WTC11 (cell line): ENCODE results near the gene ECSCR. TPM values are rescaled to one million over a fixed set of nuclear protein-coding genes. Genes with fewer than 3 reads are reported as not detected.

ENCODE experiments used
- ATAC-seq: fragments of 200-7000 bp; cut with Tn5 transposase; 2 replicates; pipeline ENCODE4 v1.10.0; 2021; ENCODE audit warnings: mild to moderate bottlenecking, moderate library complexity
- CTCF ChIA-PET: fragments of 300-600 bp; sonication (Branson Sonifier 250); formaldehyde crosslinking; loops from one replicate; lab custom pipeline; 2021; ENCODE audit warnings: antibody characterized with exemption; lab: Charles Lee
- POLR2A ChIA-PET: fragments of 350-600 bp; sonication (Branson Sonifier 250); formaldehyde crosslinking; loops from one replicate; lab custom pipeline; 2021; ENCODE audit warnings: antibody characterized with exemption; lab: Charles Lee
- DNase-seq: peaks from one replicate; pipeline ENCODE4 v3.0.0; 2021; ENCODE audit warnings: low spot score
- H3K27ac Mint-ChIP-seq: 2 replicates; pipeline ENCODE4 v1.8.0; 2021; ENCODE audit warnings: mixed read lengths
- H3K27me3 Mint-ChIP-seq: 2 replicates; pipeline ENCODE4 v1.8.0; 2021; ENCODE audit warnings: low read depth, mild to moderate bottlenecking, moderate library complexity, mixed read lengths
- H3K36me3 Mint-ChIP-seq: 2 replicates; pipeline ENCODE4 v1.8.0; 2021; ENCODE audit warnings: mixed read lengths
- H3K4me1 Mint-ChIP-seq: 2 replicates; pipeline ENCODE4 v1.8.0; 2022; ENCODE audit warnings: mixed read lengths
- H3K4me3 Mint-ChIP-seq: 2 replicates; pipeline ENCODE4 v1.8.0; 2021; ENCODE audit warnings: mild to moderate bottlenecking, moderate library complexity, mixed read lengths
- H3K9me3 Mint-ChIP-seq: 2 replicates; pipeline ENCODE4 v1.8.0; 2021; ENCODE audit warnings: mixed read lengths
- EMX1 ChIP-seq: fragments of 250-450 bp; sonication (Bioruptor Pico); IDR thresholded peaks from 2 replicates; pipeline ENCODE4 v1.8.0; 2021; ENCODE audit warnings: mild to moderate bottlenecking
- FOXJ3 ChIP-seq: sonication (generic); formaldehyde crosslinking; IDR thresholded peaks from 2 replicates; pipeline ENCODE4 v1.9.0; 2021; ENCODE audit warnings: missing genetic modification reagents, mild to moderate bottlenecking, borderline replicate concordance
- GTF2I ChIP-seq: fragments of 250-450 bp; sonication (Bioruptor Pico); conservative IDR thresholded peaks from 2 replicates; pipeline ENCODE4 v1.4.0; 2021; ENCODE audit warnings: mild to moderate bottlenecking
- HMGA2 ChIP-seq: fragments of 250-450 bp; sonication (Bioruptor Pico); IDR thresholded peaks from 2 replicates; pipeline ENCODE4 v1.4.0; 2021; ENCODE audit warnings: mild to moderate bottlenecking, moderate library complexity
- NR3C1 ChIP-seq: sonication (generic); formaldehyde crosslinking; conservative IDR thresholded peaks from 2 replicates; pipeline ENCODE4 v1.8.1; 2023; ENCODE audit warnings: low read depth, mild to moderate bottlenecking, missing genetic modification reagents
- OVOL2 ChIP-seq: fragments of 250-450 bp; sonication (Bioruptor Pico); IDR thresholded peaks from 2 replicates; pipeline ENCODE4 v1.9.0; 2021; ENCODE audit warnings: mild to moderate bottlenecking, borderline replicate concordance
- RELA ChIP-seq: sonication (generic); formaldehyde crosslinking; IDR thresholded peaks from 2 replicates; pipeline ENCODE4 v1.8.1; 2022; ENCODE audit warnings: missing genetic modification reagents, mild to moderate bottlenecking, borderline replicate concordance
- RORB ChIP-seq: fragments of 250-450 bp; sonication (Bioruptor Pico); IDR thresholded peaks from 2 replicates; pipeline ENCODE4 v1.9.0; 2021; ENCODE audit warnings: mild to moderate bottlenecking
- SMAD4 ChIP-seq: sonication (generic); formaldehyde crosslinking; IDR thresholded peaks from 2 replicates; pipeline ENCODE4 v1.8.0; 2022; ENCODE audit warnings: mild to moderate bottlenecking, missing genetic modification reagents
- TEAD4 ChIP-seq: sonication (generic); formaldehyde crosslinking; IDR thresholded peaks from 2 replicates; pipeline ENCODE4 v1.8.0; 2022; ENCODE audit warnings: mild to moderate bottlenecking, missing genetic modification reagents
- TP53 ChIP-seq: sonication (generic); formaldehyde crosslinking; IDR thresholded peaks from 2 replicates; pipeline ENCODE4 v1.8.1; 2023; ENCODE audit warnings: mild to moderate bottlenecking, missing genetic modification reagents
- ZBTB21 ChIP-seq: sonication (generic); formaldehyde crosslinking; IDR thresholded peaks from 2 replicates; pipeline ENCODE4 v1.8.1; 2023; ENCODE audit warnings: mild to moderate bottlenecking, missing genetic modification reagents, borderline replicate concordance
- ZNF396 ChIP-seq: fragments of 250-450 bp; sonication (Bioruptor Pico); IDR thresholded peaks from 2 replicates; pipeline ENCODE4 v1.8.0; 2021; ENCODE audit warnings: mild to moderate bottlenecking, moderate library complexity, borderline replicate concordance
- ZNF425 ChIP-seq: fragments of 250-450 bp; sonication (Bioruptor Pico); conservative IDR thresholded peaks from 2 replicates; pipeline ENCODE4 v1.9.0; 2021; ENCODE audit warnings: mild to moderate bottlenecking
- total RNA-seq: library from RNA; stranded (reverse); gene quantifications from 3 replicates; pipeline ENCODE4 v1.2.3, GENCODE V29; 2021
- TF ChIP-seq, protein P1 (sequence below): sonication (generic); formaldehyde crosslinking; IDR thresholded peaks from 2 replicates; pipeline ENCODE4 v1.8.1; 2023; ENCODE audit warnings: mild to moderate bottlenecking, missing genetic modification reagents, moderate library complexity
- TF ChIP-seq, protein P2 (sequence below): sonication (generic); formaldehyde crosslinking; IDR thresholded peaks from 2 replicates; pipeline ENCODE4 v1.8.1; 2022; ENCODE audit warnings: mild to moderate bottlenecking, moderate library complexity, missing genetic modification reagents
- TF ChIP-seq, protein P3 (sequence below): sonication (generic); formaldehyde crosslinking; IDR thresholded peaks from 2 replicates; pipeline ENCODE4 v1.8.1; 2022; ENCODE audit warnings: low read depth, mild to moderate bottlenecking, moderate library complexity, missing genetic modification reagents, borderline replicate concordance
- TF ChIP-seq, protein P4 (sequence below): fragments of 200-600 bp; IDR thresholded peaks from 2 replicates; pipeline ENCODE4 v1.8.0; 2022; ENCODE audit warnings: antibody characterized with exemption

Gene ECSCR
- total RNA-seq, 1 experiment from 2014 or later: 2.7 TPM

DNA sequence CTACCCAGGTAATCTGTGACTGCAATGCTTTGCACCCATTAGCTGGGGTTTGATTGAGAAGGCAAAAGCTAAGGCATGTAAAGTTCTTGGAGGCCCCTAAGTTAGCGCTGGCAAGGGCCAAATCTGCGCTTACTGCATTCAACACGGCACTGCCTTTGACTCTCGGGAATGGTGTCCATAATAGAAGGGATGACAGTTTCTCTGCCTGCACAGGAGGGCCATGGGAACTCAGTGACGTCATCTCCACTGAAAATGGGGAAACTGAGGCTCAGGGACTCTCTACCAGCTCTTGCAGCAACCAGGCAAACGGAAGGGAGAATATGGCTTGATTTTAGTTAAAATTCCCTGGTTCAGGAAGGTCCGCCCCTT lies 59.1 kb downstream of the ECSCR start:
- peaks cover 16% of the 10 kb centered on the region for H3K4me1 Mint-ChIP-seq
- H3K36me3 Mint-ChIP-seq: peaks cover 12% of the 10 kb centered on the region
- no peak for DNase-seq
- TF ChIP-seq, protein P1, sequence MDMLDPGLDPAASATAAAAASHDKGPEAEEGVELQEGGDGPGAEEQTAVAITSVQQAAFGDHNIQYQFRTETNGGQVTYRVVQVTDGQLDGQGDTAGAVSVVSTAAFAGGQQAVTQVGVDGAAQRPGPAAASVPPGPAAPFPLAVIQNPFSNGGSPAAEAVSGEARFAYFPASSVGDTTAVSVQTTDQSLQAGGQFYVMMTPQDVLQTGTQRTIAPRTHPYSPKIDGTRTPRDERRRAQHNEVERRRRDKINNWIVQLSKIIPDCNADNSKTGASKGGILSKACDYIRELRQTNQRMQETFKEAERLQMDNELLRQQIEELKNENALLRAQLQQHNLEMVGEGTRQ (CRISPR knock-in tag): no peak
- TF ChIP-seq EMX1 (no peak), ZNF396 (CRISPR knock-in tag) (no peak), ZBTB21 (CRISPR knock-in tag) (no peak), OVOL2 (CRISPR knock-in tag) (no peak), NR3C1 (CRISPR knock-in tag) (no peak), RORB (no peak), HMGA2 (CRISPR knock-in tag) (no peak), FOXJ3 (no peak), RELA (no peak)
- TF ChIP-seq, protein P2, sequence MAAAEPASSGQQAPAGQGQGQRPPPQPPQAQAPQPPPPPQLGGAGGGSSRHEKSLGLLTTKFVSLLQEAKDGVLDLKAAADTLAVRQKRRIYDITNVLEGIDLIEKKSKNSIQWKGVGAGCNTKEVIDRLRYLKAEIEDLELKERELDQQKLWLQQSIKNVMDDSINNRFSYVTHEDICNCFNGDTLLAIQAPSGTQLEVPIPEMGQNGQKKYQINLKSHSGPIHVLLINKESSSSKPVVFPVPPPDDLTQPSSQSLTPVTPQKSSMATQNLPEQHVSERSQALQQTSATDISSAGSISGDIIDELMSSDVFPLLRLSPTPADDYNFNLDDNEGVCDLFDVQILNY: no peak
- TF ChIP-seq, protein P3, sequence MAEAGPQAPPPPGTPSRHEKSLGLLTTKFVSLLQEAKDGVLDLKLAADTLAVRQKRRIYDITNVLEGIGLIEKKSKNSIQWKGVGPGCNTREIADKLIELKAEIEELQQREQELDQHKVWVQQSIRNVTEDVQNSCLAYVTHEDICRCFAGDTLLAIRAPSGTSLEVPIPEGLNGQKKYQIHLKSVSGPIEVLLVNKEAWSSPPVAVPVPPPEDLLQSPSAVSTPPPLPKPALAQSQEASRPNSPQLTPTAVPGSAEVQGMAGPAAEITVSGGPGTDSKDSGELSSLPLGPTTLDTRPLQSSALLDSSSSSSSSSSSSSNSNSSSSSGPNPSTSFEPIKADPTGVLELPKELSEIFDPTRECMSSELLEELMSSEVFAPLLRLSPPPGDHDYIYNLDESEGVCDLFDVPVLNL: no peak
- CTCF ChIA-PET: interaction anchor here (0.9 to 3.4 kb wide), 12 partner anchors 11 to 372 kb away, joined by 3 to 31 read pairs (median 4); partner anchors contain the start of genes CXXC5, DNAJC18, PROB1 and SLC23A1
- peak overlapping the region; percentile 94 for H3K4me3 Mint-ChIP-seq
- ATAC-seq: no peak
- POLR2A ChIA-PET: interaction anchor here (1.0 to 1.5 kb wide), 4 partner anchors 8 to 130 kb away, joined by 3 to 4 read pairs (median 4); partner anchors contain the start of genes DNAJC18, PAIP2 and PROB1
- H3K27ac Mint-ChIP-seq: peak overlapping the region; percentile 100
- H3K27me3 Mint-ChIP-seq: no peaks in the 10 kb centered on the region
- no peaks in the 10 kb centered on the region for H3K9me3 Mint-ChIP-seq

DNA sequence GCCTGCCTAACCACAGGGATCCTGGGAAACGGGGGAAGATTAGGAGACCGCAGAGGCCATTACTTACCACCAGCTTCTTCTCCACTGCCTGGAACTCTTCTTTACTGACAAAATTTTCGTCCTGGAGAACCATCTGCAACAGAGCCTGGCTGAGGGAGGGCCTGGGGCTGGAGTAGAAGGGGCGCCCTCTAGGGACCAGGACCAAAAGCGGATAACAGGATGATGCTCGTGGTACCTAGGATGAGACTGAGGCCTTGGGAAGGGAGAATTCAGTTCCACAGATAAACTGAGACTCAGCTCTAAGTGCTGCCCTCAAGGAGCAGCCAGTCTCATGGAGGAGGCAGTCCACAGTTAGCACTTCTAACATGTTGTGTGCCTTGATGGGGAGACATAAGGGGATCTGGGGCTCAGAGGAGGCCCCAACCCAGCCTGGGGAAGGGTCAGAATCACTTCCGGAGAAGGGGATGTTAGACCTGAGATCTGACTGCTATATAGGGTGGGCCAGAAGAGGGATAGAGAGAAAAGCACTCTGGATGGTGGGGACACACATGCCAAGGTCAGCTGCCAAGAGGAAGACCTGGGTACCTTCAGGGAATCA lies 59.9 kb downstream of the ECSCR start:
- H3K27ac Mint-ChIP-seq: no peak overlapping the region; the same call in 1 of the 2 replicates
- ChIA-PET CTCF (interaction anchor here (0.6 to 3.4 kb wide), 20 partner anchors 9 to 373 kb away, joined by 3 to 31 read pairs (median 4); partner anchors contain the start of genes CXXC5, DNAJC18, PAIP2 and PROB1), POLR2A (interaction anchor here (0.6 to 1.5 kb wide), 3 partner anchors 7 to 127 kb away, joined by 3 to 4 read pairs (median 3); partner anchors contain the start of gene PROB1)
- DNase-seq: peak; percentile 71
- H3K4me3 Mint-ChIP-seq: peak overlapping the region; percentile 94
- H3K36me3 Mint-ChIP-seq: peaks cover 16% of the 10 kb centered on the region
- H3K9me3 Mint-ChIP-seq: no peaks in the 10 kb centered on the region
- no peaks in the 10 kb centered on the region for H3K27me3 Mint-ChIP-seq
- no peak for TF ChIP-seq SMAD4 (CRISPR knock-in tag)
- TF ChIP-seq, protein P4, sequence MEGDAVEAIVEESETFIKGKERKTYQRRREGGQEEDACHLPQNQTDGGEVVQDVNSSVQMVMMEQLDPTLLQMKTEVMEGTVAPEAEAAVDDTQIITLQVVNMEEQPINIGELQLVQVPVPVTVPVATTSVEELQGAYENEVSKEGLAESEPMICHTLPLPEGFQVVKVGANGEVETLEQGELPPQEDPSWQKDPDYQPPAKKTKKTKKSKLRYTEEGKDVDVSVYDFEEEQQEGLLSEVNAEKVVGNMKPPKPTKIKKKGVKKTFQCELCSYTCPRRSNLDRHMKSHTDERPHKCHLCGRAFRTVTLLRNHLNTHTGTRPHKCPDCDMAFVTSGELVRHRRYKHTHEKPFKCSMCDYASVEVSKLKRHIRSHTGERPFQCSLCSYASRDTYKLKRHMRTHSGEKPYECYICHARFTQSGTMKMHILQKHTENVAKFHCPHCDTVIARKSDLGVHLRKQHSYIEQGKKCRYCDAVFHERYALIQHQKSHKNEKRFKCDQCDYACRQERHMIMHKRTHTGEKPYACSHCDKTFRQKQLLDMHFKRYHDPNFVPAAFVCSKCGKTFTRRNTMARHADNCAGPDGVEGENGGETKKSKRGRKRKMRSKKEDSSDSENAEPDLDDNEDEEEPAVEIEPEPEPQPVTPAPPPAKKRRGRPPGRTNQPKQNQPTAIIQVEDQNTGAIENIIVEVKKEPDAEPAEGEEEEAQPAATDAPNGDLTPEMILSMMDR: peak; percentile 64; the same call in 1 of the 2 replicates
- peak; percentile 32 for ATAC-seq
- peaks cover 16% of the 10 kb centered on the region for H3K4me1 Mint-ChIP-seq

DNA sequence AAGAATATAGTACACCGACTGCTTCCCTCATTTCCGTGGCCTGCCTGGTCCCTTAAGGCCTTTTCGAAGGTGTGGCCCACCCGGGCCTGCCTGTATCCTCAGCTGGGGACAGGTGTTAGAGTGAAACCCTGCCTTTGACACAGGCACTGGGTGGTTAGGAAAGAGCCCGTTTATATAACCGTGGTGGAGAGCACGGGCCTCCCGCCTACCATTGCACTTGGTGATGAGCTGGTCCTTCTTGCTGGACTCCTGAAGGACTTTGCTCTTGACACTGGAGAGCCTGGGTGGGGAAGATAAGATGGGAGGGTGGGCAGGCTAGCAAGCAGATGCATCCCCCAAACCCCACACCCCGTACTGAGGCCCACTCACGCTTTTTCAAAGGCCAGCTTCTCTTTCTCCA lies 61.0 kb downstream of the ECSCR start:
- ATAC-seq (no peak), DNase-seq (no peak)
- Mint-ChIP-seq H3K4me3 (no peak overlapping the region), H3K9me3 (no peaks in the 10 kb centered on the region), H3K27ac (no peak overlapping the region), H3K4me1 (peaks cover 21% of the 10 kb centered on the region), H3K27me3 (no peaks in the 10 kb centered on the region; the same call in 1 of the 2 replicates), H3K36me3 (peaks cover 19% of the 10 kb centered on the region)
- TF ChIP-seq EMX1: no peak
- no peak for TF ChIP-seq RELA
- TF ChIP-seq ZNF425 (CRISPR knock-in tag): no peak
- no peak for TF ChIP-seq TP53 (CRISPR knock-in tag)
- no peak for TF ChIP-seq GTF2I (CRISPR knock-in tag)
- no peak for TF ChIP-seq TEAD4 (CRISPR knock-in tag)
- ChIA-PET CTCF (interaction anchor here (0.6 to 3.4 kb wide), 6 partner anchors 9 to 364 kb away, joined by 4 to 31 read pairs (median 7); partner anchors contain the start of gene PROB1), POLR2A (no interaction called here)
